Lung (tissue), 12 donors: ENCODE data around the gene BCAM. TPM values are rescaled to one million over a fixed set of nuclear protein-coding genes. Genes with fewer than 3 reads are reported as not detected.

Source experiments
- ATAC-seq: fragments of 200-7000 bp; cut with Tn5 transposase; one replicate; pipeline ENCODE4 v1.9.1; 2020; ENCODE audit warnings: moderate number of reproducible peaks; ENCODE audit not compliant: insufficient read depth, low FRiP score
- DNase-seq, 3 donors: peaks; one replicate each; pipeline ENCODE4 v3.0.0-alpha.2; 2013 to 2017
- H3K27ac ChIP-seq, 2 donors: one replicate each; pipeline ENCODE4 v1.5.1; 2013; ENCODE audit warnings: mild to moderate bottlenecking in 2 of 2, moderate library complexity in 2 of 2, control low read depth in 1 of 2, inconsistent platforms in 1 of 2, low read depth in 1 of 2, low read length in 1 of 2
- H3K27me3 ChIP-seq, 3 donors: one replicate each; pipeline ENCODE4 v1.5.1; 2013; ENCODE audit warnings: low read length in 2 of 3; ENCODE audit not compliant: control insufficient read depth in 3 of 3, insufficient read depth in 3 of 3
- H3K36me3 ChIP-seq, 4 donors: one replicate each; pipeline ENCODE4 v1.5.1; 2013; ENCODE audit warnings: low read length in 4 of 4, mild to moderate bottlenecking in 1 of 4, moderate library complexity in 1 of 4; ENCODE audit not compliant: control insufficient read depth in 4 of 4, insufficient read depth in 4 of 4
- H3K4me1 ChIP-seq, 5 donors: one replicate each; pipeline ENCODE4 v1.5.1; 2013; ENCODE audit warnings: low read length in 5 of 5, mild to moderate bottlenecking in 2 of 5, moderate library complexity in 1 of 5; ENCODE audit not compliant: control insufficient read depth in 5 of 5, insufficient read depth in 5 of 5
- H3K4me3 ChIP-seq: one replicate; pipeline ENCODE4 v1.5.1; 2013; ENCODE audit warnings: mild to moderate bottlenecking, control low read depth, moderate library complexity
- H3K9ac ChIP-seq, 2 donors: one replicate each; pipeline ENCODE4 v1.5.1; 2013; ENCODE audit warnings: low read length in 2 of 2, control low read depth in 1 of 2; ENCODE audit not compliant: insufficient read depth in 1 of 2
- H3K9me3 ChIP-seq, 4 donors: one replicate each; pipeline ENCODE4 v1.5.1; 2013; ENCODE audit warnings: low read length in 3 of 4, mild to moderate bottlenecking in 1 of 4, moderate library complexity in 1 of 4; ENCODE audit not compliant: control insufficient read depth in 4 of 4, insufficient read depth in 3 of 4
- WGBS, 2 donors: extraction: QIAGEN DNeasy Blood & Tissue Kit; methylation state at CpG; one replicate each; pipeline ENCODE4 v1.1.7; 2013; 5-methylcytosine and 5-hydroxymethylcytosine counted together
- polyA plus RNA-seq, 2 donors: library from polyadenylated mRNA; stranded (reverse); fragments of 200-250 nt; gene quantifications; one replicate each; pipeline ENCODE4 v1.2.1, GENCODE V29; 2013
- total RNA-seq, 2 donors: library from RNA; depleted of rRNA in 1 of 2; stranded (reverse); fragments of >200 nt in 1 of 2; gene quantifications; one replicate each; pipeline ENCODE4 v1.2.1, GENCODE V29; 2014 to 2021
- TF ChIP-seq, protein P1 (sequence below): IDR thresholded peaks from 2 replicates; pipeline ENCODE4 v1.5.1; 2012; ENCODE audit warnings: mild to moderate bottlenecking; ENCODE audit errors: control extremely low read depth, extremely low read depth
- donor health status: control.
- donor health status: control.
- donor health status: Bipolar disorder and iron deficiency.
- donor health status: healthy.
- donor health status: DM: yes; HTN: yes; CAD: no.

BCAM gene
- total and polyA plus RNA-seq, 4 donors, result 59.2 to 225 (median 185) TPM

DNA sequence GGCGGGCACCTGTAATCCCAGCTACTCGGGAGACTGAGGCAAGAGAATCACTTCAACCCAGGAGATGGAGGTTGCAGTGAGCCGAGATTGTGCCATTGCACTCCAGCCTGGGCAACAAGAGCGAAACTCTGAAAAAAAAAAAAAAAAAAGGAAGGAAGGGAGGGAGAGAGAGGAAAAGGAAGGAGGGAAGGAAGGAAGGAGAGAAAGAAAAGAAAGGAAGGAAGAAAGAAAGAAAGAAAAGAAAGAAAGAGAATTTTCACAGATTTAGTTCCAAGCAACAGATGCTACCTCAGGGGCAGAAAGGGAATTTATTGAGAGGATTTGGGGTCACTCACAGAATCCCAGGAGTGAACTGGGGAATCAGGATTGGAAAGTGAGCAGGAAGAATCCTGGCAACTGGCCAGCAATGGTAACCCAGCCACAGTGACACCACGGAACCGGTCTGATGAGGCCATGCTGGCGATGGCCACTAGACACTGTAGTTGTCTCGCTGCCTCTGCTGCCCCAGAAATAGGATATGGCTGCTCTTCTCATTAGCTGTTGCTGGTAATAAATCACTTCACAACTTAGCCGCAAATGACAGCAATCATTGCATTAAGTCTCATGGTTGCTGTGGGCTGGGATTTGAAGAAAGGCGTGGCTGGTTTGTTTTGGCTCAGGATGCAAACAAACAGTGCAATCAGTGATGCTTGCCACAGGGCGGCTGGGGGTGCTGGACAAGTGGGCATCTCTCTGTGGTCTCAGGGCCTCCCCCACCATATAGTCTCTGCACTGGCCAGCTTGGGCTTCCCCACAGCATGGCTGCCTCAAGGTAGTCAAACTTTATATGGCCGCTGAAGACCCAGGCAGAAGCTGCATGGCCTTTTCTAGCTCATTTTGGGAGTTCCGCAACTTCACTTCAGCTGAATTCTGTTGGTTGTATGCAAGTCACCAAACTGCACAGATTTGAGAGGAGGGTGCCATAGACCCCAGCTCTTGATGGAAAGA lies 5.2 kb upstream of the BCAM start:
- 85% methylated on average over 13 of the region's 13 CpGs for WGBS, 2 donors
- TF ChIP-seq, protein P1, sequence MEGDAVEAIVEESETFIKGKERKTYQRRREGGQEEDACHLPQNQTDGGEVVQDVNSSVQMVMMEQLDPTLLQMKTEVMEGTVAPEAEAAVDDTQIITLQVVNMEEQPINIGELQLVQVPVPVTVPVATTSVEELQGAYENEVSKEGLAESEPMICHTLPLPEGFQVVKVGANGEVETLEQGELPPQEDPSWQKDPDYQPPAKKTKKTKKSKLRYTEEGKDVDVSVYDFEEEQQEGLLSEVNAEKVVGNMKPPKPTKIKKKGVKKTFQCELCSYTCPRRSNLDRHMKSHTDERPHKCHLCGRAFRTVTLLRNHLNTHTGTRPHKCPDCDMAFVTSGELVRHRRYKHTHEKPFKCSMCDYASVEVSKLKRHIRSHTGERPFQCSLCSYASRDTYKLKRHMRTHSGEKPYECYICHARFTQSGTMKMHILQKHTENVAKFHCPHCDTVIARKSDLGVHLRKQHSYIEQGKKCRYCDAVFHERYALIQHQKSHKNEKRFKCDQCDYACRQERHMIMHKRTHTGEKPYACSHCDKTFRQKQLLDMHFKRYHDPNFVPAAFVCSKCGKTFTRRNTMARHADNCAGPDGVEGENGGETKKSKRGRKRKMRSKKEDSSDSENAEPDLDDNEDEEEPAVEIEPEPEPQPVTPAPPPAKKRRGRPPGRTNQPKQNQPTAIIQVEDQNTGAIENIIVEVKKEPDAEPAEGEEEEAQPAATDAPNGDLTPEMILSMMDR, result no peak
- H3K9ac ChIP-seq, result no peak overlapping the region
- peaks cover 0 to 14% (median 12%) of the 10 kb centered on the region in 5 donors for H3K4me1 ChIP-seq
- no peak overlapping the region for H3K27ac ChIP-seq
- DNase-seq, result no peak
- no peak for ATAC-seq
- H3K4me3 ChIP-seq, result no peak overlapping the region
- peaks cover 0 to 4% (median 0%) of the 10 kb centered on the region in 4 donors for H3K9me3 ChIP-seq
- H3K27me3 ChIP-seq, result no peaks in the 10 kb centered on the region
- H3K36me3 ChIP-seq, result no peaks in the 10 kb centered on the region

DNA sequence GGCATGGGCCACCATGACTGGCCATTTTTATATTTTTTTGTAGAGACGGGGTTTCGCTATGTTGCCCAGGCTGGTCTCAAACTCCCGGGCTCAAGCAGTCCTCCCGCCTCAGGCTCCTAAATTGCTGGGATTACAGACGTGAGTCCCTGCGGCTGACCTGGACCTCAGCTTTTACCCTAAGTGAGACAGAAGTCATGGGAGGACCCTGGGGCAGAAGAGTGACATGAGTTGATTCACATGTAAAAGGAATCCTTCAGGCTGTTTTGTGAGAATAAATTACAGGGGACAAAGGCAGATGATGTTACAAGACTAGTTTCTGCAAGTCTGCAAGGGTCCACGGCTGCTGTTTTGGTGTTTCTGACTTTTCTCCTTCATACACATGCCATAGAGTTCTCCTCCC lies 2.6 kb upstream of the BCAM start:
- TF ChIP-seq, protein P1, result no peak
- Histone ChIP-seq H3K27ac (no peak overlapping the region), H3K4me1 (peaks cover 0 to 27% (median 12%) of the 10 kb centered on the region in 5 donors), H3K36me3 (peaks cover 0 to 2% (median 0%) of the 10 kb centered on the region in 4 donors), H3K4me3 (no peak overlapping the region), H3K27me3 (no peaks in the 10 kb centered on the region), H3K9ac (no peak overlapping the region), H3K9me3 (peaks cover 0 to 4% (median 0%) of the 10 kb centered on the region in 4 donors)
- WGBS, 2 donors, result 91% methylated on average over 7 of the region's 7 CpGs
- no peak for ATAC-seq
- no peak for DNase-seq

DNA sequence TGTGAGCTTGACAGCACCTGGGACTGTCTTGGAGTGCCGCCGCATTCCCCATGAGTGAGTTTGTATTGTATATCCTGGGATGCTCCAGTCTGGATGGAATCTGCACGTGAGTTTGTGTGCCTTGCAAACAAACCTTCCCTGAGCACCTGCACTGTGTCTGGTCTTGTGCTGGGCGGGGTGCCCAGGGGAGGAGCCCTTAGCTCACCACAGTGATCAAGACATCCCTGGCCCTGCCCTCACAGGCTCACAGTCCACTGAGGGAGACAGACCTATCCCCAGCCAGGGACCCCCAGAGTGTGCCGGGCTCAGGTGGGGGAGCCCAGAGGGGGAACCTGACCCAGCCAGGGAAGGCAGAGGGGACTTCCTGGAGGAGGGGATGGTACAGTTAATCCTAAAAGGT lies 1.7 kb upstream of the BCAM start:
- ATAC-seq (no peak), DNase-seq (no peak)
- Histone ChIP-seq H3K9me3 (peaks cover 0 to 4% (median 0%) of the 10 kb centered on the region in 4 donors), H3K4me1 (peaks cover 0 to 27% (median 12%) of the 10 kb centered on the region in 5 donors), H3K9ac (no peak overlapping the region), H3K27ac (peak overlapping the region in 1 of 2 donors; percentile 94), H3K4me3 (no peak overlapping the region), H3K36me3 (peaks cover 0 to 4% (median 1%) of the 10 kb centered on the region in 4 donors), H3K27me3 (no peaks in the 10 kb centered on the region)
- TF ChIP-seq, protein P1, result no peak
- 66 to 78% methylated on average over 5 of the region's 5 CpGs for WGBS, 2 donors
